Calu3 (cell line): Measurements from ENCODE around the gene PPP1R27. TPM values are rescaled to one million over a fixed set of nuclear protein-coding genes. Genes with fewer than 3 reads are reported as not detected.
"Not testable (repeated sequence)": the region's sequence is repeated elsewhere in the genome, so short reads cannot be mapped to it uniquely, and the experiment has no call there.

Source experiments
- BruUV-seq: library from RNA; stranded (reverse); fragments of 400-500 nt; replicated peaks from 2 replicates; lab custom pipeline; 2021; lab: Mats Ljungman, UMichigan
- CTCF ChIA-PET: fragments of 300-600 bp; sonication (Branson Sonifier 250); formaldehyde crosslinking; loops from one replicate; lab custom pipeline; 2022; ENCODE audit warnings: antibody characterized with exemption; lab: Charles Lee
- DNase-seq: peaks from one replicate; pipeline ENCODE4 v3.0.0; 2022
- H3K27ac Mint-ChIP-seq: one replicate; pipeline ENCODE4 v1.8.0; 2022; ENCODE audit warnings: mixed read lengths; ENCODE audit not compliant: unreplicated experiment
- H3K27me3 Mint-ChIP-seq: one replicate; pipeline ENCODE4 v1.8.0; 2022; ENCODE audit warnings: mixed read lengths; ENCODE audit not compliant: unreplicated experiment
- H3K36me3 Mint-ChIP-seq: one replicate; pipeline ENCODE4 v1.8.0; 2022; ENCODE audit warnings: mild to moderate bottlenecking, moderate library complexity, mixed read lengths; ENCODE audit not compliant: insufficient read depth, unreplicated experiment
- H3K4me1 Mint-ChIP-seq: one replicate; pipeline ENCODE4 v1.8.0; 2022; ENCODE audit warnings: mild to moderate bottlenecking, low read depth, mixed read lengths; ENCODE audit not compliant: unreplicated experiment
- H3K4me3 Mint-ChIP-seq: one replicate; pipeline ENCODE4 v1.8.0; 2022; ENCODE audit warnings: mild to moderate bottlenecking, low read depth, moderate library complexity, mixed read lengths; ENCODE audit not compliant: unreplicated experiment
- H3K9me3 Mint-ChIP-seq: one replicate; pipeline ENCODE4 v1.8.0; 2022; ENCODE audit warnings: low read depth, mixed read lengths; ENCODE audit not compliant: unreplicated experiment
- CTCF ChIP-seq: fragments of 200-600 bp; IDR thresholded peaks from one replicate; pipeline ENCODE4 v1.8.0; 2022; ENCODE audit warnings: antibody characterized with exemption; ENCODE audit not compliant: unreplicated experiment
- intact Hi-C: fragments of 100-400 bp; cut with micrococcal nuclease; formaldehyde crosslinking; loops from one replicate; pipeline ENCODE4 v1.10.0; 2022; ENCODE audit not compliant: unreplicated experiment
- total RNA-seq: library from RNA; stranded (reverse); gene quantifications from 2 replicates; pipeline ENCODE4 v1.2.3, GENCODE V29; 2022

PPP1R27 gene
- total RNA-seq, 1 experiment from 2014 or later, result not detected

- TF ChIP-seq CTCF, result no peak
- Mint-ChIP-seq H3K27ac (no peak overlapping the region), H3K4me1 (no peaks in the 10 kb centered on the region), H3K4me3 (no peak overlapping the region), H3K36me3 (peaks cover 54% of the 10 kb centered on the region), H3K27me3 (no peaks in the 10 kb centered on the region), H3K9me3 (no peaks in the 10 kb centered on the region)
- CTCF ChIA-PET, result no interaction called here
- intact Hi-C loops, result no loop called here
- no TSS peak for BruUV-seq
- DNase-seq, result no peak
Measured at GRCh38 chr17:81841866-81842265, 7.0 kb upstream of the PPP1R27 start.

- intact Hi-C loops, result no loop called here
- no peaks in the 10 kb centered on the region for H3K27me3 Mint-ChIP-seq
- H3K27ac Mint-ChIP-seq, result no peak overlapping the region
- BruUV-seq, result no TSS peak
- DNase-seq, result no peak
- H3K36me3 Mint-ChIP-seq, result peaks cover 51% of the 10 kb centered on the region
- no peaks in the 10 kb centered on the region for H3K4me1 Mint-ChIP-seq
- no peak for TF ChIP-seq CTCF
- no peaks in the 10 kb centered on the region for H3K9me3 Mint-ChIP-seq
- CTCF ChIA-PET, result no interaction called here
- no peak overlapping the region for H3K4me3 Mint-ChIP-seq
Measured at GRCh38 chr17:81840826-81841778, 6.3 kb upstream of the PPP1R27 start.

GRCh38 chr17:81840059-81840458 lies 5.2 kb upstream of the PPP1R27 start:
- BruUV-seq, DNase-seq, H3K4me3 Mint-ChIP-seq, H3K27me3 Mint-ChIP-seq, intact Hi-C loops, CTCF ChIA-PET, H3K4me1 Mint-ChIP-seq, H3K9me3 Mint-ChIP-seq, H3K27ac Mint-ChIP-seq: not testable (repeated sequence)
- H3K36me3 Mint-ChIP-seq, result peaks cover 47% of the 10 kb centered on the region

- H3K27ac Mint-ChIP-seq, result no peak overlapping the region
- BruUV-seq, result no TSS peak
- no peak for TF ChIP-seq CTCF
- no peak overlapping the region for H3K4me3 Mint-ChIP-seq
- H3K36me3 Mint-ChIP-seq, result peaks cover 40% of the 10 kb centered on the region
- intact Hi-C loops, result no loop called here
- no peak for DNase-seq
- no peaks in the 10 kb centered on the region for H3K4me1 Mint-ChIP-seq
- H3K9me3 Mint-ChIP-seq, result no peaks in the 10 kb centered on the region
- CTCF ChIA-PET, result no interaction called here
- no peaks in the 10 kb centered on the region for H3K27me3 Mint-ChIP-seq
Measured at GRCh38 chr17:81839301-81839700, 4.5 kb upstream of the PPP1R27 start.
